Measurements from ENCODE around the gene MYO1H.
A peak's percentile ranks its signal among the peaks of the same experiment; 100 is the strongest.
"Not testable (repeated sequence)": the region's sequence is repeated elsewhere in the genome, so short reads cannot be mapped to it uniquely, and the experiment has no call there.

MYO1H gene

GRCh38 chr12:109310247-109311125, 37.2 kb upstream of the MYO1H start:
- Histone ChIP-seq H4K20me1 (ENCODE audit: insufficient read depth, low read length) (no peaks in the 10 kb centered on the region), H3K4me2 (ENCODE audit: low read length) (peak overlapping the region; percentile 61), H3K79me2 (ENCODE audit: low read length) (no peaks in the 10 kb centered on the region), H2AFZ (ENCODE audit: low read depth, low read length) (no peak overlapping the region), H3K27me3 (ENCODE audit: low read depth, low read length) (peaks cover 29% of the 10 kb centered on the region), H3K4me3 (ENCODE audit: low read length) (peak overlapping the region; percentile 63), H3K4me1 (ENCODE audit: low read length) (no peaks in the 10 kb centered on the region), H3K27ac (ENCODE audit: low read length) (no peak overlapping the region), H3K36me3 (replicated peaks; ENCODE audit: low read depth, low read length) (no peaks in the 10 kb centered on the region), H3K9ac (ENCODE audit: low read length) (no peak overlapping the region), H3K9me3 (ENCODE audit: insufficient read depth, low read length) (no peaks in the 10 kb centered on the region)
- TF ChIP-seq, protein P1, sequence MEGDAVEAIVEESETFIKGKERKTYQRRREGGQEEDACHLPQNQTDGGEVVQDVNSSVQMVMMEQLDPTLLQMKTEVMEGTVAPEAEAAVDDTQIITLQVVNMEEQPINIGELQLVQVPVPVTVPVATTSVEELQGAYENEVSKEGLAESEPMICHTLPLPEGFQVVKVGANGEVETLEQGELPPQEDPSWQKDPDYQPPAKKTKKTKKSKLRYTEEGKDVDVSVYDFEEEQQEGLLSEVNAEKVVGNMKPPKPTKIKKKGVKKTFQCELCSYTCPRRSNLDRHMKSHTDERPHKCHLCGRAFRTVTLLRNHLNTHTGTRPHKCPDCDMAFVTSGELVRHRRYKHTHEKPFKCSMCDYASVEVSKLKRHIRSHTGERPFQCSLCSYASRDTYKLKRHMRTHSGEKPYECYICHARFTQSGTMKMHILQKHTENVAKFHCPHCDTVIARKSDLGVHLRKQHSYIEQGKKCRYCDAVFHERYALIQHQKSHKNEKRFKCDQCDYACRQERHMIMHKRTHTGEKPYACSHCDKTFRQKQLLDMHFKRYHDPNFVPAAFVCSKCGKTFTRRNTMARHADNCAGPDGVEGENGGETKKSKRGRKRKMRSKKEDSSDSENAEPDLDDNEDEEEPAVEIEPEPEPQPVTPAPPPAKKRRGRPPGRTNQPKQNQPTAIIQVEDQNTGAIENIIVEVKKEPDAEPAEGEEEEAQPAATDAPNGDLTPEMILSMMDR (IDR thresholded peaks at IDR 0.05; ENCODE audit: low read depth, low read length): no peak
- TF ChIP-seq EZH2phosphoT487 (IDR thresholded peaks at IDR 0.05; ENCODE audit: low read depth): no peak

- not testable (repeated sequence) for H4K20me1 ChIP-seq (ENCODE audit: insufficient read depth, low read length)
- peaks cover 42% of the 10 kb centered on the region; the same call in 1 of the 2 replicates for H3K27me3 ChIP-seq (ENCODE audit: low read depth, low read length)
These were observed 26.4 kb upstream of the MYO1H start for GRCh38 chr12:109321294-109321693.

DNA sequence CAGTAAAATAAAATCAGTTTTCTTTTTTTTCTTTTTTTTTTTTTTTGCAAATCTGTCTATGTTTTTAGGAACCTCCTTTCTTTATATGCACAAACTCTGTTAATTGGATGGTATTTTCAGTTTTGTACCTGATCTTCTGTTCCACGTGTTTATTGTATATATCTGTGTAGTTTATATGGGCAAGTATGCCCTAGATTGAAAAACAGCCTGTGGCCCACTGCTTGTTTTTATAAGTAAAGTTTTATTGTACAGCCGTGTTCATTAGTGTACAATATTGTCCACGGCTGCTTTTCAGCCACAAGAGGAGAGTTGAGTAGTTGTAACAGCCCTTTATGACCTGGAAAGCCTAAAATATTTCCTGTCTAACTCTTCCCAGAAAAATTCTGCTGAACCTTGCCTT, 18.7 kb upstream of the MYO1H start:
- no peaks in the 10 kb centered on the region for H3K4me1 ChIP-seq (ENCODE audit: low read length)
- H3K9ac ChIP-seq (ENCODE audit: low read length): no peak overlapping the region
- H3K27me3 ChIP-seq (ENCODE audit: low read depth, low read length): peaks cover 11% of the 10 kb centered on the region; the same call in 1 of the 2 replicates
- H3K36me3 ChIP-seq (replicated peaks; ENCODE audit: low read depth, low read length): no peaks in the 10 kb centered on the region
- TF ChIP-seq, protein P1 (IDR thresholded peaks at IDR 0.05; ENCODE audit: low read depth, low read length): no peak
- no peak for TF ChIP-seq EZH2phosphoT487 (IDR thresholded peaks at IDR 0.05; ENCODE audit: low read depth)
- H2AFZ ChIP-seq (ENCODE audit: low read depth, low read length): no peak overlapping the region
- no peaks in the 10 kb centered on the region for H3K9me3 ChIP-seq (ENCODE audit: insufficient read depth, low read length)
- H3K27ac ChIP-seq (ENCODE audit: low read length): no peak overlapping the region
- H3K4me2 ChIP-seq (ENCODE audit: low read length): no peak overlapping the region
- H3K79me2 ChIP-seq (ENCODE audit: low read length): no peaks in the 10 kb centered on the region
- H4K20me1 ChIP-seq (ENCODE audit: insufficient read depth, low read length): no peaks in the 10 kb centered on the region
- H3K4me3 ChIP-seq (ENCODE audit: low read length): no peak overlapping the region

More at GRCh38 chr12:109321294-109321693, 26.4 kb upstream of the MYO1H start:
- H3K4me2 ChIP-seq (ENCODE audit: low read length); H3K4me3 ChIP-seq (ENCODE audit: low read length); H3K36me3 ChIP-seq (replicated peaks; ENCODE audit: low read depth, low read length); H3K9ac ChIP-seq (ENCODE audit: low read length); H3K4me1 ChIP-seq (ENCODE audit: low read length); H3K9me3 ChIP-seq (ENCODE audit: insufficient read depth, low read length); H3K79me2 ChIP-seq (ENCODE audit: low read length); H3K27ac ChIP-seq (ENCODE audit: low read length); H2AFZ ChIP-seq (ENCODE audit: low read depth, low read length): not testable (repeated sequence)

GRCh38 chr12:109329686-109330085, 18.0 kb upstream of the MYO1H start:
- H3K27ac ChIP-seq (ENCODE audit: low read length): no peak overlapping the region
- H3K4me2 ChIP-seq (ENCODE audit: low read length): no peak overlapping the region
- TF ChIP-seq, protein P1 (IDR thresholded peaks at IDR 0.05; ENCODE audit: low read depth, low read length): no peak
- no peak for TF ChIP-seq EZH2phosphoT487 (IDR thresholded peaks at IDR 0.05; ENCODE audit: low read depth)
- H3K4me3 ChIP-seq (ENCODE audit: low read length): no peak overlapping the region
- no peak overlapping the region for H3K9ac ChIP-seq (ENCODE audit: low read length)
- no peaks in the 10 kb centered on the region for H4K20me1 ChIP-seq (ENCODE audit: insufficient read depth, low read length)
- no peaks in the 10 kb centered on the region for H3K4me1 ChIP-seq (ENCODE audit: low read length)
- no peaks in the 10 kb centered on the region for H3K79me2 ChIP-seq (ENCODE audit: low read length)
- no peaks in the 10 kb centered on the region for H3K9me3 ChIP-seq (ENCODE audit: insufficient read depth, low read length)
- H3K27me3 ChIP-seq (ENCODE audit: low read depth, low read length): peaks cover 11% of the 10 kb centered on the region; the same call in 1 of the 2 replicates
- H2AFZ ChIP-seq (ENCODE audit: low read depth, low read length): no peak overlapping the region
- no peaks in the 10 kb centered on the region for H3K36me3 ChIP-seq (replicated peaks; ENCODE audit: low read depth, low read length)

Data from OCI-LY3 (cell line).